GM19239 (cell line): Measurements from ENCODE around the gene AQR.
A peak's percentile ranks its signal among the peaks of the same experiment; 100 is the strongest.
"Not testable (repeated sequence)": the region's sequence is repeated elsewhere in the genome, so short reads cannot be mapped to it uniquely, and the experiment has no call there.

Experiments used
- DNase-seq: peaks from one replicate; pipeline ENCODE4 v3.0.0; 2011; ENCODE audit warnings: low spot score; ENCODE audit not compliant: insufficient read length
- FAIRE-seq: peaks from 2 replicates; lab custom pipeline; 2011; peaks lifted over from hg19 to GRCh38; lab: Jason Lieb, UNC

Gene AQR

DNA sequence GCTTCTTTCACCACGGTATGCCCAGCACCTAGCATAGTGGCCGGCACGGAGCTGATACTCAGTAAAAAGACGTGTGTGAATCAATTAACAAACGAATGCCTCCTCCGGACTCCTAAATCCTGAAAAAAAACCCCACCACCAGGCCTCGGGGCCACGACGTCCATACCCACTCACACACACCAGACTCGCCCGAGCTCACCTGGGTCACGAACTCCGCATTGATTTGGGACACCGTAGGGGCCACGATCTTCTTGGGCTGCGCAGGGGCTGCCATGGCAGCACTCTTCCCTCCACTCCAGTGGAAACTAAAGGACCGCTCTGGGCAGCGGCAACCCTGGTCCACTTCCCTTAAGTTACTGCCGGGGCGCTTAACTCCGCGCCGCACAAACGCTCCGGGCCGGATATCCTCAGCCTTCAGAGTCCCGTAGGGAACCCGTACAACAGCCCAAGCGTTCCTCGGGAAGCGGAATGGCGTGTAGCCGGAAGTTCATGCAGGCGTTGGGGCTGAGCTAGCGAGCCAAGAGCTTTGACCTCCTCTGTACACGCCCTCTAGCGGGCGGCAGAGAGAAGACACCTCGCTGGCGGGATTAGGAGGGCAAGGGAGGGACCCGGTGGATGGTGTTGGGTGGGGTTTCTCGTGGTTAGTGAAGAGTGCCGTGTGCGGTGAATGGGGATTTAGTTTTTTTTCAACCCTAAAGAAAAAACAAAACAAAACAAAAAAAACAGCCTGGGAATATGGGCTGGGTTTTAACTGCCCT is at the start of gene AQR:
Gene AQR (minus strand): TSS at position 403 of the 758 bp plus-strand sequence. CDS start 129 bp downstream, at position 274.
- DNase-seq: peak; percentile 79
- peak; percentile 95 for FAIRE-seq

DNA sequence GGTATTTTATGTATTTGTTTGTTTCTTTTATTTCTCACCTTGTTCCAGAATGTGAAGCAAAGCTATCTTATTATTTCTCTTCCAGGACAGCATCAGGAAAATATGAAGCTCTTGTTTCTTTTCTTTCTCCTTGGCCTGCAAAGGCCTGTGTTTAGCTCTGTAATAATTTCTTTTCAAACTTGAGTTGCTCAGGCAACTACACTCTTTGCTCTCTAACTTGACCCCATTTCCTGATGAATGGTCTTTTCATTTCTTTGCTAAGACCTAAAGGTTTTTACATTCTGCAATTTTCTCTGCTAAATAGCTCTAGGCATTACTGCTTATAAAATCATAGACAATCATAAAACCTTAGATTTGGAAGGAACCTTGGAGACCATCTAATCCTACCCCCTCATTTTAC is 44.7 kb upstream of the AQR start:
- no peak for DNase-seq
- no peak for FAIRE-seq

DNA sequence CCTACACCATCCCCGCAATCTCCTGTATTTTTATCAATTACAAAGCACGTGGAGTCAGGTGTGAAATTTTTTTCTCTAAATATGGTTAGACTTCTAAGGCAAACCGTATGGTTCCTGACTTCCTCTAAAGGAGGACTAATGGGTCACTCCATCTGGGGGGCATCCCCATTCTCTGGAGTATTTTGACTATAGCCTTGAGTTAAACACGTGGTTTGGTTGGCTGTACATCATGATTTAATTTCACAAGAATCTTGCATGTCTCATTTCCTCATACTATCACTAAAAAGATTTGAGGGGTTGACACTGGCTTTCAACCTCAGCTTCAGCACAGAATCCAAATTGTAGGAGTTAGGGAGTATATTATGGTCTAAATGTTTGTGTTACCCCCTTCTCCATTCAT is 43.8 kb upstream of the AQR start:
- no peak for DNase-seq
- FAIRE-seq: no peak

DNA sequence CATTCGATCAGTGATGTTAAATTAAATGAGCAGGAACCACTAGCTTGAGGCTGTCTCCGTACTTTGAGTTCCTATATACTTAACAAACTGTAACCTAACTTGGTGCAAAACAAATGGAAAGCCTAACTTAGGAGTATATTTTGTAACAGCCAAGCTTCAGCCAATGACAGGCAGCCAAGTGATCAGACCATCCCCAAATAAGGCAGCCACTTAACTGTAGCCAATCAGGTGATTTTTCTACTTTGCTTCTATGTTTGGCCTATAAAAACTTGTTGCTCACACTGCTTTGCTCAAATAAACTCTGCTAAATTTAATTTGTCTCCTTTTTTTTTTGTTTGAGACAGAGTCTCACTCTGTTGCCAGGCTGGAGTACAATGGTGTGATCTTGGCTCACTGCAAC is 37.9 kb upstream of the AQR start:
- DNase-seq: no peak
- FAIRE-seq: no peak

DNA sequence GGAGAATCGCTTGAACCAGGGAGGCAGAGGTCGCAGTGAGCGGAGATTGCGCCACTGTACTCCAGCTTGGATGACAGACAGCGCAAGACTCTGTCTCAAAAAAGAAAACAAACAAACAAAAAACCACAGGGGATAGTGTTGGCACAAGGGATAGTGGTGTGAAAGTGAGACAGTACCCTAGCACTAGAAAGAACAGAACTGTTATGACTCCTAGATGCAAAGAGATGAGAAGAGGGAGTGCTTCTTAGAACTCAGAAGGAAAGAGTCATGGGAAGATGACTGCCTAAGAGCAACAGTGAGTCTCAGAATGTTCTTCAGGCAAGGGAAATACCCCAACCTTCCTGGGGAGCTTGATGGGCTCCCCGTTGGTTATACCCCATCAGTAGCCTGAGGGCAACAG is 36.4 kb upstream of the AQR start:
- FAIRE-seq (no peak), DNase-seq (no peak)

DNA sequence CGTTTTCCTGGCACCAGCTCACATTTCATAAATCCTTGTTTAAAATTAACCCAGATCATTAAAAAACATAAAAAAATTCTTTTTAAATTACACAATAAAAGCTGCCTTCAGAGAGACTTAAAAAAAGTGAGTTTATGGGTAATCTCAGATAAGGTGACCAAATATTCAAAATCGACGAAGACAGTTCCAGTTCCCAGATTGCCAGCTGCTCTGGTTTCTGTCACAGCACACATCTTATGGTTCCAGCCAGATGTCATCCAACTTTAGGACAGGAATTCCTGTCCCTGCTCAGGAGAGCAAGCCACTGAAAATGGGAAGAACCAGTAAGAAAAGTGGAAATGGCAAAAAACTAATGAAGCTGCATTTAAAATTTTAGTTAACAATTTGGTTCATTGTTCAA is 34.4 kb upstream of the AQR start:
- no peak for DNase-seq
- FAIRE-seq: no peak

DNA sequence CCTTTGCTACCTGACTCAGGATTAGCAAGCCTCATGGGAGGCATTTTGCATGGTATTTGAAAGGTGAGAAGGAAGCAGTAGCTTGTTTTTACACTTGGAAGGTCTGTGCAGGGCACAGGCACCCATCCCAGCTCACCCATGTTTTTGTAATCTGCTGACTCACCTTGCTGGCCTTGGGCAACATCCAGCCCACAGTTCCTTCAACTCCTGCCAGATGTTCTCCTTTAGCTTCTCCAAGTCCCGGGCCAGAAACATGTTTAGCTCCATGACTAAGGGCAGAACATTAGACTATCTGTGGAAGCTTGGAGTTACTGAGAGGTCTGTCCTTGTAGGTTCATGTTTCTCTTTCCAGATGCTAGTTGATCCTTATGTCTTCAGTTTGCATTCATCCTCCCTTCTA is 31.0 kb upstream of the AQR start:
- no peak for FAIRE-seq
- DNase-seq: no peak

DNA sequence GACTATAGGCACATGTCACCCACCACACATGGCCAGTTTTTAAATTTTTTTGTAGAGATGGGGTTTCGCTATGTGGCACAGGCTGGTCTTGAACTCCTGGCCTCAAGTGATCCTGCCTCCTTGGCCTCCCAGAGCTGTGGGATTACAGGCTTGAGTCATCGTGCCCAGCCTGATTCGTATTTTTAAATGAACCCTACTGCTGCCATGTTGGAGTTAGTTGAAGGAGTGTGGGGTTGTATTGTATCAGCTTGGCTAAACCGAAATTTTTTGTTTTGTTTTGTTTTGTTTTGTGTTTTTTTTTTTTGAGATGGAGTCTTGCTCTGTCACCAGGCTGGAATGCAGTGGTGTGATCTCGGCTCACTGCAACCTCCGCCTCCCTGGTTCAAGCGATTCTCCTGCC is 30.4 kb upstream of the AQR start:
- FAIRE-seq: no peak
- DNase-seq: no peak

DNA sequence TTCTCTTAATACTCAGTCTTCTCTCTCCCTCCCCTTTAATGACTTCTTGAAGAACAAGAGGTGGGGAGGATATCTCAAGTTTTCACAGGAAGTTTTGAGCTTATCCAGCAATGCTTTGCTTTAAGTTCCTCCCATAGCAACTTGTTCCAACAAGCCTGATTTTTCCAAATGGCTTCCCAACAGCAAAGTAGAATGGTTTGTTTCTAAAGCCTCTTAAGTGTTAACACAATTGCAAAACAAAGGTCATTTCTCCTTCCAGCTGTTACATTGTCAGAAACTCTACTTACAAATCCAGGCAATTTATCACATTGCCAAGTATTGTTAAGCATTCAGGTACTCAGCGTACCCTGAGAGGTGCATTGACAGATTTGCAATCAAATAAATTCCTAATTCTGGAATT is 25.4 kb upstream of the AQR start:
- no peak for DNase-seq
- FAIRE-seq: no peak

DNA sequence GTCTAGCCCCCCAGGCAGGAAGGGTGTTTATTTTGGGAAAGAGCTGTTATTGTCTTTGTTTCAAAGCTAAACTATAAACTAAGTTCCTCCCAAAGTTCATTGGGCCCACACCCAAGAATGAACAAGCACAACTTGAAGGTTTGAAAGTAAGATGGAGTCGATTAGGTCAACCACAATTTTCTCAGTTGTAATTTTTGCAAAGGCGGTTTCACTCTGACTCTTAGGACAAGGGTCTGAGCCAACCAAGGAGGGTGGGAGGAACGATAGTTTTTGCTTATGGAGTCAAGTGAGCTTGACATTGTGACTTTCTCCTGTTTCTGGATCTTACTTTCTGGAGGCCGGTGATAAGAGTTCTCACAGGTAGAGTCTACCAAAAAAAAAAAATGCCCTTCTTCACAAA is 24.3 kb upstream of the AQR start:
- FAIRE-seq (peak; percentile 94), DNase-seq (peak; percentile 60)

DNA sequence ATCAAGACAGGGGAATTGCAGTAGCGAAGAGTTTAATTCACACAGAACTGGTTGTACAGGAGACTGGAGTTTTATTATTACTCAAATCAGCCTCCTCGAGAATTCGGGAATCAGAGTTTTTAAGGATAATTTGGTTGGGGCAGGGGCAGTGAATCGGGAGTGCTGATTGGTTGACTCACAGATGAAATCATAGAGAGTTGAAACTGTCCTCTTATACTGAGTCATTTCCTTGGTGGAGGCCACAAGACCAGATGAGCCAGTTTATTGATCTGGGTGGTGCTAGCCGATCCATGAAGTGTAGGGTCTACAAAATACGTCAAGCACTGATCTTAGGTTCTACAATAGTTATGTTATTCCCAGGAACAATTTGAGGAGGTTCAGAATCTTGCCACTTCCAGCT is 23.9 kb upstream of the AQR start:
- DNase-seq: no peak
- FAIRE-seq: peak; percentile 21

DNA sequence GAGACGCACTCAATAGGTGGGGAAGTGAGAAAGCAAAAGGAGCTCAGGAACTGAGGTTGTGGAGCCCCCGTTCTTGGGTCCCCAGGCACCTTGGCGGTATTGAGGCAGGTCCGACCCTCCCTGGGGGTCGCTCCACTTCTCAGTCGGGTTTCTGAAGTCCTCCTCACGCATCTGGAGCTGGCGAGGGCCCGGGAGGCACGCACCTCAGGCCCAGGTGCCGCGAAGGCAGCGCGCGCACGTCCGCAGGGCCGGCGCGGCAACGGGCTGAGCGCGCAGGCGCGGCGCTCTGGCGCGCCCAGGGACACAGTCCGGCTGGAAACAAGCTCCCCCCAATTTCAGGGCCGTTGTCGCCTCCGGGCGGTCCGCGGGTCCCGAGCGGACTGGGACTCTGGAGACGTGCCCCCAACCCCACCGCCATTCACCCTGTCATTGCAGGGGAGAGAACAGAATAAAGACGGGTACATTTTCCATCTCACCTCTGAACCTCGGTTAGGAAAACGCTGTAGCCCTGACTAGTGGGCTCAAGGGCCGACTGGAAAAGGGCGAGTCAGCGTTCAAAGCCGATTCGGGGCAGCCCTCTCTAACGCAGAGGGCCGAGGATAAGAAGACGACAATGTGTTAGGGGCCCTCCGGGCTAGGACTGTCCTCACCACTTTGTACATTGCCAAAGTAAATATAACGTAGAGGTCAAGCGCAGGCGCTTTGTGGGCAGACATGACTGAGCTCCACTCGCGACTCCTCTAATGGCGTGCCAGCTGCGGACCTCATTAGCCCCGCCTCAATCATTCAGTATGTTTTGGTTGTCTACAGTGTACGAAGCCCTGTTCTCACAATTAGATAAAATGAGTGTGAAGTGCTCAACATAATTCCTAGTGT is 18.7 kb upstream of the AQR start, which contains the start of gene ZNF770:
Gene ZNF770 (minus strand): TSS at position 261 of the 876 bp plus-strand sequence. CDS start 4,853 bp downstream, outside the sequence.
- DNase-seq: peak; percentile 53
- FAIRE-seq: peak; percentile 86

DNA sequence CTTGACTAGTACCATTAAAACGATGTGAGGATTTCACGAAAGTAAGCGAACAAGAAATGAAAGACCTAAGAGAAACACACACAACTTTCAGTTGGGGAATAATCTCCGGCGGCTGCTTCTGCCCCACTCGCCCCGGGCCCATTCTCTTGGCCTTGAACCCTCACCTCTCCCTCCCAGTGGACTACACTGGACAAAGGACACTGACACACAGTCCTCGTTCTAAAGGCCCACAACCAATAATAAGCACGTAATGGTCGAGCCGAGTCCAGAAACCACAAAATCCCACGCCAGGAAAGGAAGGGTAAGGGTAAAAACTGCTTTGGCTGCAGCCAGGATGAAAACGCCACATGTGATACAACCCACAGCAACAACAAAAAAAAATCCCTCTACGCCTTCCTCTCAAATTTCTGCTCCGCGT is 18.1 kb upstream of the AQR start:
- DNase-seq: no peak
- FAIRE-seq: no peak

DNA sequence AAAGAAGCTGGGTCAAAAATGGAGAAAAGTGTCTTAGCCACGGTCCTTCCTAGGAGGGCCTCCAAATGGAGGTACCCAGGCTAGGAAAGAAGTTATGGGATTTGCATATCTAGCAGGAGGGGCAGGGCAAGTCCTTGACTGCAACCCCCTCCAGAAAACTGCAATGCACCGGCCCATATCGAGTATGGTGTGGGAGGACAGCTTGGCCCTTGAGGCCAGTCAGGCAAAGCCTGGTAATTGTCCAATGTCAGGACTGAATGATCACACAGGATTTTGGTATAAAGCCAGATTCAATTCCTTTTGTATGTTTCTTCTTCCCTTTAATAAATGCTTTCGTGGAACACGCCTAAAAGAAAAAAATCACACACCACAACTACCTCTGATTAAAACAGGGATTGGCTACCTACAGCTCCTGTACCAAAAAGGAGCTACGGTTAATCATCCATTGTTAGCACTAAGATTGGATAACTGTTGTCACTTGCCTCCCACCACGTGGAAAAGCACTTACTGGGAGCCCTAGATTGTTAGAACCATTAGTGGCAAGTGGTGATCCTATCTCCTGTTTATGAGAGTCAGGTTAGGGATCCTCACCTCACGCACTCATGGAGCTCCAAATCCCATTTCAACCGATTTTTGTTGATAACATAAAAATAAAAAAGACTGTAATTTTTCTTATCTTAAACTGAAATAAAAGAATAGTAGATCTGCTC is 17.4 kb upstream of the AQR start:
- peak; percentile 75 for FAIRE-seq
- no peak for DNase-seq

DNA sequence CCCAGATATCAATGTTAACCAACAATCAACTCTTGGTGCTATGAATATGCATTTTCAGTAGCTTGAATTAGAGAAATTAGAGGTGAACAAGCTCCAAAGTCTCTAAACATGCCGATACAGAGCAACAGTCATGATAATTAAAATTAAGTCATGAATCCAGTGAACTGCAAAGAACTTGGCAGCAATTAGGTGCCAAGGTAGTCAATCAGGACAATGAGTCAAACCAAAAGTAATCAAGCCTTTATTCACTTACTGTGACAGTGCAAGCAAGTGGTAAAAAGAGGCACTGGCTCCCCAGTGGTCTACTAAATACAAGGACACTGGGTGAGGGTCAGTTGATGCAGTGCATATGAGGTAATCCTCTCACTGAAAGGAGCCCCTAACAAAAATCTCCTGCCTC is 16.8 kb upstream of the AQR start:
- FAIRE-seq (no peak), DNase-seq (no peak)

DNA sequence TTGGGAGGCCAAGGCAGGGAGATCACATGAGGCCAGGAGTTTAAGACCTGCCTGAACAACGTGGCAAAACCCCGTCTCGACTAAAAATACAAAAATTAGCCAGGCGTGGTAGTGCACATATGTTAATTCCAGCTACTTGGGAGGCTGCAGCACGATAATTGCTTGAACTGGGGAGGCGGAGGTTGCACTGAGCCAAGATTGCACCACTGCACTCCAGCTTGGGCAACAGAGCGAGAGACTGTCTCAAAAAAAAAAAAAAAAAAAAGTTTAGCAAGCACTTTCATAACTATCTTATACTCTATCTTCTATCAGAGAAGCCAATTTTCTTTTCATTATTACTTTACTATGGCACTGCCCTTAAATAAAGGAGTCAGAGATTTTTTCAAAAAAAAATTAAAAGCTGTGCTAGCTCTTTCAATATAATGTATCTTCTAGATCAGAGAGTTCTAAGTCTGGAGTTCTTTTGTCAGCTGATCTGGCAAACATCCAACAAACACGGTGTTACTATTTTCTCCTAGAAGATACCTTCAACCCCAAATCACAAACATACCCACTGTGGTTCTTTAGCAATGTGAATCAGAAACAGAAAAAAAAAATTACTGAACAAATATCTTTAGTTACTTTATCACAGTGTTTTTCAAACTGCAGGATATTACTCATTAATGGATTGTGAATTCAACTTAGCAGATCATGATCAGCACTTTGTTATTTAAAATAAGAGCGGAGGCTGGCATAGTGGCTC is 15.5 kb upstream of the AQR start:
- FAIRE-seq (no peak), DNase-seq (no peak)

DNA sequence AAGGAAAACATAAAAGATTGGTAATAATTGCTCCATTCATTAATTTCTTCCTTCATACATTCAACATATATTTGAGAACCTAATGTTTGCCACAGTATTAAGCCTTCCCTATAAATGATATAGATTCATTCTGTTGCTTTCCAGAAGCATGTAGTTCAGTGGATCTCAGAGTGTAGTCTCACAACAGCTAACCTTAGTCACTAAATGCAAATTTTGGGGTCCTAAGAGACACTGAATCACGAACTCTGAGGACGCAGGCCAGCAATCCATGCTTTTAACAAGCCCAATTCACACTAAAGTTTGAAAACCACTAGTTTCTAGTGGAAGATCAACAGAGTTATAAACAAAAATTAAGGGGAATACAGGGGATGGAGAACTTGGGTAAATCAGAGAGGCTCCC is 7.2 kb upstream of the AQR start:
- no peak for DNase-seq
- no peak for FAIRE-seq

DNA sequence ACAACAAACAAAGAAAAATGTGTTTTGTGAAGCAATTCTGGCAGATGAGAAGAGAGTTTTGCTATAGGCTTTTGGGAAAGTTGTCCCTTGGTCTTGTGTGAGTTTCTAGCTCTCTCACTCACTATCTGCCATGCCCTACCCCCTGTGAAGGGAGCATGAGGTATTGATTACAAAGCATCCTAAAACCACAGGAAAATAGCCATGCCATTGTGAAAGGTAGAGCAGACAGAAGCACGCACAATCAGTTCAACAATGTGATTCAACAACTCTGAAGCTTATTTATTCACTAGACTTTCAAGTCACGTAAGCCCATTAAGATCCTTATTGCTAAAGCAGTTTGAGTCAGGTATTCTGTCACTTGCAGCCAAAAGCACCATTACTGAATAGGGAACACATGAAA is 6.5 kb upstream of the AQR start:
- DNase-seq (no peak), FAIRE-seq (no peak)

DNA sequence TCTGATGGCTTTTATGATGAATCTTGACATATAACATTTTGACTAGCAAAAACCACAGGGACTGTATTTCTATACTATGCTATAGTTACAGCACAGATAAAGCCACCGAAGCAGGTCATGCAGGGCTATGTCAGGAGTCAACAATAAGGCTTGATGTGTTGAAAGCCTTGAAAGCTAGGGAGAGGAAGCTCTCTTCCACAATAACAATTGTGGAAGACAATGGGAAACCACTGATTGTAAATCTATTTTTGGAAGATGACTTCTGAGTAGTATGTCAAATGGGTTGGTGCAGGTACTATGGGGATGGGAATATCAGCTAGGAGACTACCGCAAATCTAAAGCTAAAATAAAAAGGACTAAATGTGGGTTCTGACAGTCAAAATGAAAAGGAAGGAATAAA is 4.0 kb upstream of the AQR start:
- no peak for FAIRE-seq

DNA sequence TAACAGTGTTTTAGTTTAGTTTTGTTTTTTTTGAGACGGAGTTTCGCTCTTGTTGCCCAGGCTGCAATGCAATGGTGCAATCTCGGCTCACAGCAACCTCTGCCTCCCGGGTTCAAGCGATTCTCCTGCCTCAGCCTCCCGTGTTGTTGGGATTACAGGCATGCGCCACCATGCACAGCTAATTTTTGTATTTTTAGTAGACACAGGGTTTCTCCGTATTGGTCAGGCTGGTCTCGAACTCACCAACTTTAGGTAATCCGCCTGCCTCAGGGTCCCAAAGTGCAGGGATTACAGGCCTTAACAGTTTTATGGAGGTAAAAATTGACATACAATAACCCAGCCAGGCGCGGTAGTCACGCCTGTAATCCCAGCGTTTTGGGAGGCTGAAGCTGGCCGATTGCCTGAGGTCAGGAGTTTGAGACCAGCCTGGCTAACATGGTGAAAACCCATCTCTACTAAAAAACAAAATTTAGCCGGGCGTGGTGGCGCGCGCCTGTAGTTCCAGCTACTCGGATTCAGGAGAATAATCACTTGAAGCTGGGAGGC is 629 bp upstream of the AQR start:
- FAIRE-seq, DNase-seq: not testable (repeated sequence)

More for the DNA sequence above, 4.0 kb upstream of the AQR start:
- no peak for DNase-seq
